GM23338 (cell line): ENCODE data around the gene TMEM154. TPM values are rescaled to one million over a fixed set of nuclear protein-coding genes. Genes with fewer than 3 reads are reported as not detected.

ENCODE experiments used
- ATAC-seq: fragments of 200-7000 bp; cut with Tn5 transposase; 3 replicates; pipeline ENCODE4 v1.9.1; 2020
- DNase-seq: peaks from one replicate; pipeline ENCODE4 v3.0.0-alpha.2; 2015; ENCODE audit warnings: low spot score
- H2AFZ ChIP-seq: fragments of 200-600 bp; sonication (generic); 2 replicates; pipeline ENCODE4 v1.8.0; 2016; ENCODE audit warnings: antibody characterized with exemption, mild to moderate bottlenecking, moderate library complexity
- H3F3A ChIP-seq: fragments of 200-600 bp; sonication (generic); replicated peaks from 2 replicates; pipeline ENCODE4 v1.8.0; 2017; ENCODE audit warnings: antibody characterized with exemption, mixed run types, low read depth
- H3K27ac ChIP-seq: fragments of 200-600 bp; sonication (generic); 2 replicates; pipeline ENCODE4 v1.6.1; 2016; ENCODE audit warnings: low read depth
- H3K27me3 ChIP-seq: fragments of 200-600 bp; sonication (generic); 2 replicates; pipeline ENCODE4 v1.8.0; 2016; ENCODE audit warnings: mild to moderate bottlenecking, mixed run types, moderate library complexity; ENCODE audit not compliant: insufficient read depth
- H3K36me3 ChIP-seq: fragments of 200-600 bp; sonication (generic); 2 replicates; pipeline ENCODE4 v1.8.0; 2016; ENCODE audit warnings: mild to moderate bottlenecking; ENCODE audit not compliant: insufficient read depth
- H3K4me1 ChIP-seq: fragments of 200-600 bp; sonication (generic); 2 replicates; pipeline ENCODE4 v1.8.0; 2016; ENCODE audit warnings: mild to moderate bottlenecking, moderate library complexity; ENCODE audit not compliant: insufficient read depth
- H3K4me2 ChIP-seq: fragments of 200-600 bp; sonication (generic); 2 replicates; pipeline ENCODE4 v1.7.1; 2017; ENCODE audit warnings: mixed run types
- H3K4me3 ChIP-seq: fragments of 200-600 bp; sonication (generic); 2 replicates; pipeline ENCODE4 v1.6.1; 2016; ENCODE audit warnings: mixed run types
- H3K79me2 ChIP-seq: fragments of 200-600 bp; sonication (generic); replicated peaks from 2 replicates; pipeline ENCODE4 v1.8.0; 2017; ENCODE audit warnings: mild to moderate bottlenecking; ENCODE audit not compliant: insufficient read depth
- H3K9me2 ChIP-seq: fragments of 200-600 bp; sonication (generic); 2 replicates; pipeline ENCODE4 v1.8.0; 2017; ENCODE audit not compliant: insufficient read depth
- H4K20me1 ChIP-seq: fragments of 200-600 bp; sonication (generic); replicated peaks from 2 replicates; pipeline ENCODE4 v1.8.0; 2017; ENCODE audit warnings: mild to moderate bottlenecking; ENCODE audit not compliant: insufficient read depth
- H3K27ac Mint-ChIP-seq: 2 replicates; pipeline ENCODE4 v1.8.0; 2020; ENCODE audit warnings: inconsistent platforms, mild to moderate bottlenecking, moderate library complexity, mixed read lengths
- H3K27me3 Mint-ChIP-seq: 3 replicates; pipeline ENCODE4 v1.8.0; 2022; ENCODE audit warnings: low read depth, mild to moderate bottlenecking, moderate library complexity, mixed read lengths, inconsistent platforms; ENCODE audit not compliant: insufficient read depth, poor library complexity
- H3K36me3 Mint-ChIP-seq: 3 replicates; pipeline ENCODE4 v1.8.0; 2021; ENCODE audit warnings: low read depth, mild to moderate bottlenecking, inconsistent platforms, moderate library complexity, mixed read lengths
- H3K4me1 Mint-ChIP-seq: 3 replicates; pipeline ENCODE4 v1.8.0; 2020; ENCODE audit warnings: mild to moderate bottlenecking, inconsistent platforms, mixed read lengths
- H3K4me3 Mint-ChIP-seq: 3 replicates; pipeline ENCODE4 v1.8.0; 2021; ENCODE audit warnings: moderate library complexity, mild to moderate bottlenecking, inconsistent platforms, mixed read lengths
- H3K9me3 Mint-ChIP-seq: 3 replicates; pipeline ENCODE4 v1.8.0; 2020; ENCODE audit warnings: moderate library complexity, mild to moderate bottlenecking, inconsistent platforms, mixed read lengths
- EZH2 ChIP-seq: fragments of 200-600 bp; sonication (generic); IDR thresholded peaks from one replicate; pipeline ENCODE4 v1.8.0; 2017; ENCODE audit warnings: antibody characterized with exemption, mild to moderate bottlenecking, low read depth; ENCODE audit not compliant: unreplicated experiment
- EZH2phosphoT487 ChIP-seq: fragments of 200-600 bp; sonication (generic); IDR thresholded peaks from one replicate; pipeline ENCODE4 v1.8.1; 2018; ENCODE audit warnings: antibody characterized with exemption; ENCODE audit not compliant: unreplicated experiment
- JUNB ChIP-seq: IDR thresholded peaks from one replicate; pipeline ENCODE4 v1.6.1; 2016; ENCODE audit warnings: antibody characterized with exemption; ENCODE audit not compliant: unreplicated experiment
- polyA plus RNA-seq: library from polyadenylated mRNA; unstranded; fragments of >200 nt; fragmentation: Nextera tagmentation; extraction: Ambion mirVana; gene quantifications from 2 replicates; pipeline ENCODE4 v1.2.1, GENCODE V29; 2016
- total RNA-seq: library from RNA; depleted of rRNA; stranded (reverse); fragments of >200 nt; shearing (Covaris generic); gene quantifications from 2 replicates; pipeline ENCODE4 v1.2.3, GENCODE V29; 2014
- TF ChIP-seq, protein P1 (sequence below), 2 experiments: fragments of 200-600 bp in 1 of 2; sonication (generic) in 1 of 2; conservative IDR thresholded peaks; 2 replicates each; pipeline versions ENCODE4 v1.5.1 to v1.6.1; 2016 to 2017; ENCODE audit warnings: antibody characterized with exemption in 2 of 2, low read depth in 2 of 2, mild to moderate bottlenecking in 2 of 2, moderate library complexity in 1 of 2
- TF ChIP-seq, protein P2 (sequence below): IDR thresholded peaks from 2 replicates; pipeline ENCODE4 v1.6.1; 2016; ENCODE audit warnings: antibody characterized with exemption
- TF ChIP-seq, protein P3 (sequence below): fragments of 250-450 bp; sonication (Bioruptor Pico); IDR thresholded peaks from 2 replicates; pipeline ENCODE4 v1.5.0; 2020; ENCODE audit warnings: mild to moderate bottlenecking, moderate library complexity

Gene TMEM154
- total and polyA plus RNA-seq, 2 experiments from 2014 or later: 1.0 to 1.7 TPM

DNA sequence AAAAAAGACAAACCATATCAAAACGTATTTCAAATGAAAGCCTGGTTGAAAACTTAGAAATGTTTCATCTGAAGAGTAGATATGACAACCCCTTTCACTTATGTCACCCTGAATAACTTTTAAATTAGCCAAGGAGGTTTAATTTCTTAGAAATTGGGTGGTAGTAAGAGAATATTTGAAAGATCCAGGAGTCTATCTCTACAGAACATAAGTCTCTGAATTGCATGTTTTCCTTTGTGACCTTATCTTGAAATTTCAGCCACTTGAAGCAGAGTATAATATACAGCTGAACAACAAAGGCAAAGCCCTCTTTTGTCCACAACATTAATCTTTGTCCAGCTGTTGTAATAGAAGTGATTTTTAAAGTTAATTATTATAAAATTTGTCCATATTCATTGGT lies 49.5 kb downstream of the TMEM154 start:
- no peak overlapping the region for H3K27ac Mint-ChIP-seq
- no peak overlapping the region for H3K4me3 Mint-ChIP-seq
- DNase-seq: no peak
- no peak for ATAC-seq
- TF ChIP-seq EZH2phosphoT487: no peak
- no peak overlapping the region for H2AFZ ChIP-seq
- peaks cover 10% of the 10 kb centered on the region for H3K4me1 ChIP-seq
- H3K4me2 ChIP-seq: no peak overlapping the region
- H3K27ac ChIP-seq: no peak overlapping the region
- no peak overlapping the region for H3K4me3 ChIP-seq
- H4K20me1 ChIP-seq: no peaks in the 10 kb centered on the region
- H3F3A ChIP-seq: no peaks in the 10 kb centered on the region
- H3K27me3 ChIP-seq: no peaks in the 10 kb centered on the region
- peaks cover 13% of the 10 kb centered on the region for H3K4me1 Mint-ChIP-seq
- H3K36me3 ChIP-seq: no peaks in the 10 kb centered on the region
- H3K9me2 ChIP-seq: no peaks in the 10 kb centered on the region
- H3K9me3 Mint-ChIP-seq: no peaks in the 10 kb centered on the region
- no peaks in the 10 kb centered on the region for H3K27me3 Mint-ChIP-seq
- no peaks in the 10 kb centered on the region for H3K36me3 Mint-ChIP-seq
- no peaks in the 10 kb centered on the region for H3K79me2 ChIP-seq

DNA sequence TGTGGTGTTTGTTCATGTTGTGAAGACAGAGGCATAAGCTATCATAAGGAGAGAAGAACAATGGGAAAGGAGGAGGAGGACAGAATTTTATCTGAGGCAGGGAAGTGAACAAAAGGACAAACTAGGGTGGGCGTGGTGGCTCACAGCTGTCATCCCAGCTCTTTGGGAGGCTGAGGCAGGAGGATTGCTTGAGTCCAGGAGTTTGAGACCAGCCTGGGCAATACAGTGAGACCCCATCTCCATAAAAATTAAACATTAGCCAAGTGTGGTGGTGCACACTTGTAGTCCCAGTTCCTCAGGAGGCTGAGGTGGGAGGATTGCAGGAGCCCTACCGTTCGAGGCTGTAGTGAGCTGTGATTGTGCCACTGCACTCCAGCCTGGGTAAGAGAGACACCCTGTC lies 49.9 kb downstream of the TMEM154 start:
- TF ChIP-seq, protein P1, sequence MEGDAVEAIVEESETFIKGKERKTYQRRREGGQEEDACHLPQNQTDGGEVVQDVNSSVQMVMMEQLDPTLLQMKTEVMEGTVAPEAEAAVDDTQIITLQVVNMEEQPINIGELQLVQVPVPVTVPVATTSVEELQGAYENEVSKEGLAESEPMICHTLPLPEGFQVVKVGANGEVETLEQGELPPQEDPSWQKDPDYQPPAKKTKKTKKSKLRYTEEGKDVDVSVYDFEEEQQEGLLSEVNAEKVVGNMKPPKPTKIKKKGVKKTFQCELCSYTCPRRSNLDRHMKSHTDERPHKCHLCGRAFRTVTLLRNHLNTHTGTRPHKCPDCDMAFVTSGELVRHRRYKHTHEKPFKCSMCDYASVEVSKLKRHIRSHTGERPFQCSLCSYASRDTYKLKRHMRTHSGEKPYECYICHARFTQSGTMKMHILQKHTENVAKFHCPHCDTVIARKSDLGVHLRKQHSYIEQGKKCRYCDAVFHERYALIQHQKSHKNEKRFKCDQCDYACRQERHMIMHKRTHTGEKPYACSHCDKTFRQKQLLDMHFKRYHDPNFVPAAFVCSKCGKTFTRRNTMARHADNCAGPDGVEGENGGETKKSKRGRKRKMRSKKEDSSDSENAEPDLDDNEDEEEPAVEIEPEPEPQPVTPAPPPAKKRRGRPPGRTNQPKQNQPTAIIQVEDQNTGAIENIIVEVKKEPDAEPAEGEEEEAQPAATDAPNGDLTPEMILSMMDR (conservative IDR thresholded peaks at IDR 0.05; ENCODE audit: low read depth in 2 of 2): no peak
- TF ChIP-seq, protein P2, sequence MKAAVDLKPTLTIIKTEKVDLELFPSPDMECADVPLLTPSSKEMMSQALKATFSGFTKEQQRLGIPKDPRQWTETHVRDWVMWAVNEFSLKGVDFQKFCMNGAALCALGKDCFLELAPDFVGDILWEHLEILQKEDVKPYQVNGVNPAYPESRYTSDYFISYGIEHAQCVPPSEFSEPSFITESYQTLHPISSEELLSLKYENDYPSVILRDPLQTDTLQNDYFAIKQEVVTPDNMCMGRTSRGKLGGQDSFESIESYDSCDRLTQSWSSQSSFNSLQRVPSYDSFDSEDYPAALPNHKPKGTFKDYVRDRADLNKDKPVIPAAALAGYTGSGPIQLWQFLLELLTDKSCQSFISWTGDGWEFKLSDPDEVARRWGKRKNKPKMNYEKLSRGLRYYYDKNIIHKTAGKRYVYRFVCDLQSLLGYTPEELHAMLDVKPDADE: no peak
- TF ChIP-seq, protein P3, sequence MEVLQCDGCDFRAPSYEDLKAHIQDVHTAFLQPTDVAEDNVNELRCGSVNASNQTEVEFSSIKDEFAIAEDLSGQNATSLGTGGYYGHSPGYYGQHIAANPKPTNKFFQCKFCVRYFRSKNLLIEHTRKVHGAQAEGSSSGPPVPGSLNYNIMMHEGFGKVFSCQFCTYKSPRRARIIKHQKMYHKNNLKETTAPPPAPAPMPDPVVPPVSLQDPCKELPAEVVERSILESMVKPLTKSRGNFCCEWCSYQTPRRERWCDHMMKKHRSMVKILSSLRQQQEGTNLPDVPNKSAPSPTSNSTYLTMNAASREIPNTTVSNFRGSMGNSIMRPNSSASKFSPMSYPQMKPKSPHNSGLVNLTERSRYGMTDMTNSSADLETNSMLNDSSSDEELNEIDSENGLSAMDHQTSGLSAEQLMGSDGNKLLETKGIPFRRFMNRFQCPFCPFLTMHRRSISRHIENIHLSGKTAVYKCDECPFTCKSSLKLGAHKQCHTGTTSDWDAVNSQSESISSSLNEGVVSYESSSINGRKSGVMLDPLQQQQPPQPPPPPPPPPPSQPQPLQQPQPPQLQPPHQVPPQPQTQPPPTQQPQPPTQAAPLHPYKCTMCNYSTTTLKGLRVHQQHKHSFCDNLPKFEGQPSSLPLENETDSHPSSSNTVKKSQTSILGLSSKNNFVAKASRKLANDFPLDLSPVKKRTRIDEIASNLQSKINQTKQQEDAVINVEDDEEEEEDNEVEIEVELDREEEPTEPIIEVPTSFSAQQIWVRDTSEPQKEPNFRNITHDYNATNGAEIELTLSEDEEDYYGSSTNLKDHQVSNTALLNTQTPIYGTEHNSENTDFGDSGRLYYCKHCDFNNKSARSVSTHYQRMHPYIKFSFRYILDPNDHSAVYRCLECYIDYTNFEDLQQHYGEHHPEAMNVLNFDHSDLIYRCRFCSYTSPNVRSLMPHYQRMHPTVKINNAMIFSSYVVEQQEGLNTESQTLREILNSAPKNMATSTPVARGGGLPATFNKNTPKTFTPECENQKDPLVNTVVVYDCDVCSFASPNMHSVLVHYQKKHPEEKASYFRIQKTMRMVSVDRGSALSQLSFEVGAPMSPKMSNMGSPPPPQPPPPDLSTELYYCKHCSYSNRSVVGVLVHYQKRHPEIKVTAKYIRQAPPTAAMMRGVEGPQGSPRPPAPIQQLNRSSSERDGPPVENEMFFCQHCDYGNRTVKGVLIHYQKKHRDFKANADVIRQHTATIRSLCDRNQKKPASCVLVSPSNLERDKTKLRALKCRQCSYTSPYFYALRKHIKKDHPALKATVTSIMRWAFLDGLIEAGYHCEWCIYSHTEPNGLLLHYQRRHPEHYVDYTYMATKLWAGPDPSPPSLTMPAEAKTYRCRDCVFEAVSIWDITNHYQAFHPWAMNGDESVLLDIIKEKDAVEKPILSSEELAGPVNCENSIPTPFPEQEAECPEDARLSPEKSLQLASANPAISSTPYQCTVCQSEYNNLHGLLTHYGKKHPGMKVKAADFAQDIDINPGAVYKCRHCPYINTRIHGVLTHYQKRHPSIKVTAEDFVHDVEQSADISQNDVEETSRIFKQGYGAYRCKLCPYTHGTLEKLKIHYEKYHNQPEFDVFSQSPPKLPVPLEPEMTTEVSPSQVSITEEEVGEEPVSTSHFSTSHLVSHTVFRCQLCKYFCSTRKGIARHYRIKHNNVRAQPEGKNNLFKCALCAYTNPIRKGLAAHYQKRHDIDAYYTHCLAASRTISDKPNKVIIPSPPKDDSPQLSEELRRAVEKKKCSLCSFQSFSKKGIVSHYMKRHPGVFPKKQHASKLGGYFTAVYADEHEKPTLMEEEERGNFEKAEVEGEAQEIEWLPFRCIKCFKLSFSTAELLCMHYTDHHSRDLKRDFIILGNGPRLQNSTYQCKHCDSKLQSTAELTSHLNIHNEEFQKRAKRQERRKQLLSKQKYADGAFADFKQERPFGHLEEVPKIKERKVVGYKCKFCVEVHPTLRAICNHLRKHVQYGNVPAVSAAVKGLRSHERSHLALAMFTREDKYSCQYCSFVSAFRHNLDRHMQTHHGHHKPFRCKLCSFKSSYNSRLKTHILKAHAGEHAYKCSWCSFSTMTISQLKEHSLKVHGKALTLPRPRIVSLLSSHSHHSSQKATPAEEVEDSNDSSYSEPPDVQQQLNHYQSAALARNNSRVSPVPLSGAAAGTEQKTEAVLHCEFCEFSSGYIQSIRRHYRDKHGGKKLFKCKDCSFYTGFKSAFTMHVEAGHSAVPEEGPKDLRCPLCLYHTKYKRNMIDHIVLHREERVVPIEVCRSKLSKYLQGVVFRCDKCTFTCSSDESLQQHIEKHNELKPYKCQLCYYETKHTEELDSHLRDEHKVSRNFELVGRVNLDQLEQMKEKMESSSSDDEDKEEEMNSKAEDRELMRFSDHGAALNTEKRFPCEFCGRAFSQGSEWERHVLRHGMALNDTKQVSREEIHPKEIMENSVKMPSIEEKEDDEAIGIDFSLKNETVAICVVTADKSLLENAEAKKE (CRISPR knock-in tag): no peak
- no peak for TF ChIP-seq JUNB
- no peak for TF ChIP-seq EZH2
- no peak overlapping the region for H2AFZ ChIP-seq

More for the DNA sequence above, 49.9 kb downstream of the TMEM154 start:
- no peak overlapping the region for H3K27ac ChIP-seq
- no peaks in the 10 kb centered on the region for H4K20me1 ChIP-seq
- Mint-ChIP-seq H3K27ac (no peak overlapping the region), H3K4me1 (peaks cover 13% of the 10 kb centered on the region), H3K27me3 (no peaks in the 10 kb centered on the region), H3K9me3 (no peaks in the 10 kb centered on the region), H3K4me3 (no peak overlapping the region), H3K36me3 (no peaks in the 10 kb centered on the region)
- no peaks in the 10 kb centered on the region for H3K79me2 ChIP-seq
- H3F3A ChIP-seq: no peaks in the 10 kb centered on the region
- no peak for DNase-seq
- H3K4me3 ChIP-seq: no peak overlapping the region
- peaks cover 9% of the 10 kb centered on the region for H3K4me1 ChIP-seq
- no peak for ATAC-seq
- H3K9me2 ChIP-seq: no peaks in the 10 kb centered on the region
- H3K36me3 ChIP-seq: no peaks in the 10 kb centered on the region
- H3K27me3 ChIP-seq: no peaks in the 10 kb centered on the region
- no peak overlapping the region for H3K4me2 ChIP-seq
